B cell (primary cell): ENCODE measurements around the gene TCF7L2. TPM values are rescaled to one million over a fixed set of nuclear protein-coding genes. Genes with fewer than 3 reads are reported as not detected.

Source experiments
- ATAC-seq: fragments of 200-7000 bp; cut with Tn5 transposase; one replicate; pipeline ENCODE4 v1.10.0; 2021; ENCODE audit warnings: low read depth, mild to moderate bottlenecking, moderate number of reproducible peaks, moderate library complexity
- CTCF ChIA-PET: fragments of 350-600 bp; sonication (Branson Sonifier 250); formaldehyde crosslinking; loops from one replicate; lab custom pipeline; 2021; ENCODE audit warnings: antibody characterized with exemption, inconsistent platforms; lab: Charles Lee
- POLR2A ChIA-PET: fragments of 350-600 bp; sonication (Branson Sonifier 250); formaldehyde crosslinking; loops from one replicate; lab custom pipeline; 2021; ENCODE audit warnings: antibody characterized with exemption; lab: Charles Lee
- DNase-seq: peaks from one replicate; pipeline ENCODE4 v3.0.0; 2013
- H2AFZ ChIP-seq: 2 replicates; pipeline ENCODE4 v1.6.1; 2012; ENCODE audit warnings: mild to moderate bottlenecking, low read depth, low read length; ENCODE audit not compliant: insufficient read depth, poor library complexity, severe bottlenecking
- H3K27ac ChIP-seq, 2 donors: 1 replicate in 1 of 2; 2 replicates in 1 of 2; pipeline ENCODE4 v1.5.1; 2012 to 2013; ENCODE audit warnings: low read length in 2 of 2, mild to moderate bottlenecking in 2 of 2, moderate library complexity in 1 of 2
- H3K27me3 ChIP-seq, 4 experiments: fragments of 200-600 bp in 1 of 4; sonication (generic) in 1 of 4; replicated peaks in 1 of 4; 1 replicate in 2 of 4; 2 replicates in 2 of 4; pipeline versions ENCODE4 v1.6.1 to v1.7.0; 2013 to 2016; ENCODE audit warnings: low read length in 3 of 4, mild to moderate bottlenecking in 2 of 4, mixed read lengths in 1 of 4, moderate library complexity in 1 of 4; ENCODE audit not compliant: insufficient read depth in 4 of 4, control insufficient read depth in 3 of 4; ENCODE audit errors: control extremely low read depth in 1 of 4
- H3K36me3 ChIP-seq, 2 experiments: replicated peaks in 1 of 2; 1 replicate in 1 of 2; 2 replicates in 1 of 2; pipeline versions ENCODE4 v1.6.1 to v1.7.1; 2013; ENCODE audit warnings: low read length in 1 of 2; ENCODE audit not compliant: insufficient read depth in 2 of 2, control insufficient read depth in 1 of 2; ENCODE audit errors: control extremely low read depth in 1 of 2, extremely low read depth in 1 of 2
- H3K4me1 ChIP-seq, 2 donors: fragments of 200-600 bp in 1 of 2; sonication (generic) in 1 of 2; 1 replicate in 1 of 2; 2 replicates in 1 of 2; pipeline versions ENCODE4 v1.5.1 to v1.6.1; 2013 to 2017; ENCODE audit warnings: low read length in 2 of 2; ENCODE audit not compliant: control insufficient read depth in 2 of 2, insufficient read depth in 2 of 2
- H3K4me2 ChIP-seq: replicated peaks from 2 replicates; pipeline ENCODE3; 2012; ENCODE audit warnings: mild to moderate bottlenecking, low read depth, low read length; ENCODE audit not compliant: poor library complexity, severe bottlenecking
- H3K4me3 ChIP-seq, 5 experiments: fragments of 200-600 bp in 1 of 5; sonication (generic) in 1 of 5; 1 replicate in 3 of 5; 2 replicates in 2 of 5; pipeline versions ENCODE4 v1.5.1 to v1.7.0; 2011 to 2016; ENCODE audit warnings: low read length in 4 of 5, mild to moderate bottlenecking in 4 of 5, low read depth in 2 of 5, control low read depth in 1 of 5, moderate library complexity in 1 of 5; ENCODE audit not compliant: insufficient read depth in 1 of 5; ENCODE audit errors: control extremely low read depth in 1 of 5, extremely low read depth in 1 of 5
- H3K79me2 ChIP-seq: fragments of 200-600 bp; sonication (generic); one replicate; pipeline ENCODE4 v1.6.0; 2016; ENCODE audit warnings: low read length; ENCODE audit not compliant: control insufficient read depth, insufficient read depth
- H3K9ac ChIP-seq: fragments of 200-600 bp; sonication (generic); 2 replicates; pipeline ENCODE4 v1.6.1; 2017; ENCODE audit warnings: mild to moderate bottlenecking, low read length, moderate library complexity
- H3K9me3 ChIP-seq, 3 donors: one replicate each; pipeline versions ENCODE4 v1.6.1 to v1.7.1; 2013; ENCODE audit warnings: low read length in 2 of 3; ENCODE audit not compliant: control insufficient read depth in 2 of 3, insufficient read depth in 1 of 3; ENCODE audit errors: control extremely low read depth in 1 of 3
- H4K20me1 ChIP-seq: 2 replicates; pipeline ENCODE4 v1.6.0; 2012; ENCODE audit warnings: mild to moderate bottlenecking, low read length; ENCODE audit not compliant: insufficient read depth, control insufficient read depth, poor library complexity, severe bottlenecking
- H3K27ac Mint-ChIP-seq: one replicate; pipeline ENCODE4 v1.8.0; 2021; ENCODE audit warnings: mixed read lengths
- H3K27me3 Mint-ChIP-seq: one replicate; pipeline ENCODE4 v1.8.0; 2021; ENCODE audit warnings: mixed read lengths
- H3K4me1 Mint-ChIP-seq: one replicate; pipeline ENCODE4 v1.8.0; 2021; ENCODE audit warnings: mixed read lengths
- H3K4me3 Mint-ChIP-seq: one replicate; pipeline ENCODE4 v1.8.0; 2021; ENCODE audit warnings: mixed read lengths
- H3K9me3 Mint-ChIP-seq: one replicate; pipeline ENCODE4 v1.8.0; 2022; ENCODE audit warnings: mixed read lengths; ENCODE audit not compliant: insufficient read depth
- CTCF ChIP-seq: fragments of 200-600 bp; IDR thresholded peaks from one replicate; pipeline ENCODE4 v1.8.0; 2022; ENCODE audit warnings: antibody characterized with exemption, mild to moderate bottlenecking
- EZH2 ChIP-seq: IDR thresholded peaks from 2 replicates; pipeline ENCODE4 v1.6.1; 2012; ENCODE audit warnings: borderline replicate concordance, low read depth, mild to moderate bottlenecking, moderate library complexity, low read length; ENCODE audit not compliant: insufficient read depth, poor library complexity, severe bottlenecking
- WGBS: methylation state at CpG from one replicate; pipeline ENCODE4 v1.1.5; 2013; ENCODE audit warnings: missing lambda C conversion rate; ENCODE audit not compliant: insufficient coverage; 5-methylcytosine and 5-hydroxymethylcytosine counted together
- intact Hi-C: fragments of 100-400 bp; cut with micrococcal nuclease; formaldehyde crosslinking; loops from one replicate; pipeline ENCODE4 v1.10.0; 2022
- polyA plus RNA-seq: library from polyadenylated mRNA; depleted of rRNA; stranded (reverse); fragments of >200 nt; gene quantifications from 2 replicates; pipeline ENCODE4 v1.2.3, GENCODE V29; 2012
- total RNA-seq, 2 donors: library from RNA; stranded (reverse); fragments of 120-200 nt in 1 of 2; gene quantifications; 1 replicate in 1 of 2; 2 replicates in 1 of 2; pipeline versions ENCODE4 v1.2.3 to v1.2.4, GENCODE V29; 2013 to 2022

The TCF7L2 gene
- total and polyA plus RNA-seq, 2 donors (not counting 1 experiment from before 2014, with no cell fraction given) = 0.48 to 1.1 TPM

- no peak for DNase-seq
- no peak overlapping the region for H3K9ac ChIP-seq
- H3K9me3 ChIP-seq = no peaks in the 10 kb centered on the region
- no peak overlapping the region for H3K4me3 ChIP-seq
- Mint-ChIP-seq H3K27ac (no peak overlapping the region), H3K4me1 (no peaks in the 10 kb centered on the region), H3K4me3 (no peak overlapping the region), H3K27me3 (peaks cover 27% of the 10 kb centered on the region), H3K9me3 (no peaks in the 10 kb centered on the region)
- intact Hi-C loops = no loop called here
- CTCF ChIA-PET = no interaction called here
- H3K27ac ChIP-seq = no peak overlapping the region
- no peaks in the 10 kb centered on the region for H3K79me2 ChIP-seq
- H3K4me2 ChIP-seq = no peak overlapping the region
- ATAC-seq = no peak
- POLR2A ChIA-PET = no interaction called here
- no peaks in the 10 kb centered on the region for H3K4me1 ChIP-seq
- peaks cover 0 to 4% (median 2%) of the 10 kb centered on the region in 4 experiments for H3K27me3 ChIP-seq
- H3K36me3 ChIP-seq = no peaks in the 10 kb centered on the region
- no CpG with 5 or more reads among the region's 1 CpG for WGBS
- no peak for TF ChIP-seq EZH2
- no peak for TF ChIP-seq CTCF
- no peaks in the 10 kb centered on the region for H4K20me1 ChIP-seq
- H2AFZ ChIP-seq = no peak overlapping the region
Observed at GRCh38 chr10:113002449-113002777, 52.4 kb downstream of the TCF7L2 start.

GRCh38 chr10:113003052-113003451, 53.0 kb downstream of the TCF7L2 start:
- DNase-seq (no peak), ATAC-seq (no peak)
- H3K27ac Mint-ChIP-seq = no peak overlapping the region
- no peaks in the 10 kb centered on the region for H3K9me3 Mint-ChIP-seq
- no peaks in the 10 kb centered on the region for H3K36me3 ChIP-seq
- no peak for TF ChIP-seq CTCF
- no peak for TF ChIP-seq EZH2
- H3K4me2 ChIP-seq = no peak overlapping the region
- no peaks in the 10 kb centered on the region for H3K79me2 ChIP-seq
- H2AFZ ChIP-seq = no peak overlapping the region
- POLR2A ChIA-PET = no interaction called here
- H3K4me1 ChIP-seq = no peaks in the 10 kb centered on the region
- no peaks in the 10 kb centered on the region for H3K4me1 Mint-ChIP-seq
- no peak overlapping the region for H3K4me3 Mint-ChIP-seq
- no peaks in the 10 kb centered on the region for H3K9me3 ChIP-seq
- 69% methylated on average over 2 of the region's 3 CpGs for WGBS
- peaks cover 25% of the 10 kb centered on the region for H3K27me3 Mint-ChIP-seq
- H3K9ac ChIP-seq = no peak overlapping the region
- no peaks in the 10 kb centered on the region for H4K20me1 ChIP-seq
- intact Hi-C loops = no loop called here
- H3K4me3 ChIP-seq = no peak overlapping the region
- H3K27ac ChIP-seq = no peak overlapping the region
- CTCF ChIA-PET = no interaction called here
- H3K27me3 ChIP-seq = peaks cover 0 to 4% (median 2%) of the 10 kb centered on the region in 4 experiments
